ENCODE measurements around the gene HEBP2.

- TF ChIP-seq CTCF (IDR thresholded peaks at IDR 0.05; ENCODE audit: insufficient read depth, low read depth, low read length) (no peak), EZH2 (IDR thresholded peaks at IDR 0.05; ENCODE audit: insufficient read depth, low read length) (no peak)
These were observed 9.9 kb upstream of the HEBP2 start for GRCh38 chr6:138393871-138394783.

Measured in astrocyte (in vitro differentiated cells and primary cell).